Left cardiac atrium (tissue), 4 donors: ENCODE results near the gene SLC22A4. TPM values are rescaled to one million over a fixed set of nuclear protein-coding genes. Genes with fewer than 3 reads are reported as not detected.

Experiments used
- ATAC-seq, 2 donors: fragments of 200-7000 bp; cut with Tn5 transposase; one replicate each; pipeline ENCODE4 v1.9.1; 2020; ENCODE audit warnings: mild to moderate bottlenecking in 2 of 2, moderate library complexity in 2 of 2
- DNase-seq: peaks from one replicate; pipeline ENCODE4 v3.0.0-alpha.2; 2020
- intact Hi-C, 2 donors: fragments of 100-400 bp; cut with DNase I; formaldehyde crosslinking; loops; one replicate each; pipeline versions ENCODE4 v1.14.1 to v1.15.1; 2022 to 2023
- long read RNA-seq: library from polyadenylated mRNA; unstranded; transcript quantifications from one replicate; pipeline ENCODE4 v2.0.0, GENCODE V29; 2021
- total RNA-seq, 2 donors: library from RNA; stranded (reverse); fragmentation: NEBNext Ultra II Directional; extraction: Animal tissue kit (Norgen Biotek cat#: 25700); gene quantifications; one replicate each; pipeline ENCODE4 v1.2.1, GENCODE V29; 2021
- donor health status: DM: no; HTN: yes; CAD: no.
- donor health status: DM: no; HTN: yes; CAD: no; lungs with severe emphysema.
- donor health status: DM: yes; HTN: yes; CAD: no.
- donor health status: Dilated cardiomyopathy.

Gene SLC22A4
- 1 to 10 TPM; 2.2 to 3.3 TPM for total RNA-seq
- long read RNA-seq, partial matches to known transcripts: 0 of 2 reads
- long read RNA-seq, other reads (novel, unspliced or antisense): 1 of 2 reads

GRCh38 chr5:132293992-132294727, at the start of gene SLC22A4:
TSS of gene SLC22A4 (plus strand) at chr5:132294394. CDS start at chr5:132294617, 223 bp downstream.
- intact Hi-C loops: loop anchor here (2.0 to 10.0 kb wide), 2 partner anchors 69 to 81 kb away; no protein-coding TSS in a partner anchor
- peak; percentile 83 to 91 for ATAC-seq
- peak; percentile 95 for DNase-seq

DNA sequence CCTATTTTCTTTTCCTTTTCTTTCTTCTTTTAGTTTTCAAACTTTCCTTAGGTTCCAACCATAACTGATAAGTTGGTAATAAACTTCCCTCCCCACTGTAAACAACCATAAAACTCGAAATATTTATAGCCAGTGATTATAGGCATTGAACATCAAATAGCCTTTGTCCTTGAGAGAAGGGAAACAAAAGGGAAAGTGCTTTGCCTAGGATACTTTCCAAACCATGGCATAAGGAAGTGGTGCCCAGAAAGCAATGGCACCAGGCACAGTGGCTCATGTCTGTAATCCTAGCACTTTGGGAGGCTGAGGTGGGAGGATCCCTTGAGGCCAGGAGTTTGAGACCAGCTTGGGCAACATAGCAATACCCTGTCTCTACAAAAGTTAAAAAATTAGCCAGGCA, 48.6 kb upstream of the SLC22A4 start:
- DNase-seq (no peak), ATAC-seq (no peak)
- intact Hi-C loops: no loop called here

DNA sequence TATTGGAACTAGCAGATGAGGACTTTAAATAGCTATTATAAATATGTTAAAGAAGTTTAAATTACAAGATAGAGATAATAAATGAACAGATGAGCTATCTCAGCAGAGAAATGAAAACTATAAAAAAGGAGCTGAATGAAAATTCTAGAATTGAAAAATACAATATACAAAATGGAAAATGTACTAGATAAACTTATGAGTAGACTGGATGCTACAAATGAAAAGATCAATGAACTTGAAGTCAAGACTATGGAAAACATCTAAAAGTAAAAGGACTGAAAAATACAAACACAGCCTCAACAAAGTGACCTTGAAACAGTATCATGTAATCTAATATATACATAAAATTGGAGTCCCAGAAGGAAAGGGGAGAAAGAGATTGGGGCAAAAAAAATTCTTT, 47.4 kb upstream of the SLC22A4 start:
- intact Hi-C loops: no loop called here
- ATAC-seq (no peak), DNase-seq (no peak)

DNA sequence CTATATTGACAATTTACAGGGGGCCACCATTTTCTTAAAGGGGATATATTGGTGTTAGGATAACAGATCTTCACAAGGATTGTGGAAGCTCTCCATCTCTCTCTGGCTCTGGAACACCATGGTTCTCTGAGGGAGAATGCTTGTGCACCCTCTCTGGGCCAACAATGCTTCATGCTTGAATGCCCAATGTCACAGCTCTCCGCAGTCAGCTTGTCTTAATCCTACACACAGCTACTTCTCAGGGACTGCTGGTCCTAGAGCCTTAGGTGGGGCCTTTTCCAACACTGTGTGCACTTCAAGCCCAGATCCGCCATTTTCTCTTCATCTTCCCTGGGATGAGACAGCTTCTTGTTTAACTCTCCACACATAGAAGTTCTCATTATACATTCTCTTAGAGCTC, 43.6 kb upstream of the SLC22A4 start:
- ATAC-seq: no peak
- intact Hi-C loops: no loop called here

GRCh38 chr5:132251220-132251725, 42.9 kb upstream of the SLC22A4 start:
- peak in 1 of 2 donors; percentile 8 for ATAC-seq

More for the DNA sequence above, 43.6 kb upstream of the SLC22A4 start:
- no peak for DNase-seq

DNA sequence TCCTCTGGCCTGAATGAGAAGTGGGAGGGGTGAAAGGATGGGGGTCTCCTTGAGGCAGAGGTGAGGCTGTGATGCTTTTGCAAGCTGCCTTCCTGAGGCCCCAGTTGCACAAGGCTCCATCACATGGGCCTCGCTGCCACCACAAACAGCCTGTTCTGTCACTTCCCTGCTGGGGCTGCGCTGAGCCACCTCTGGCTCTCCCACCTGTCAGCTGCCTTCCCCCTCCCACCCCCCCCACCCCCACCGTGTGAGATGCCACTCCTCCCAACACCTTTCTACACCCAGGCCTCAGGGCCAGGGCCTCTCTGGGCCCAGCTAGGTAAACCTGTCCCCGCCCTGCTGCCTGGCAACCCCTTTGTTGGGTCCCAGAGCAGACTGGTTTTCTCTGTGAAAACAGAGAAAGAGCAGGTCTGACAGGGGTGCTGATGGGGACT, 41.2 kb upstream of the SLC22A4 start:
- intact Hi-C loops: no loop called here
- DNase-seq: no peak
- ATAC-seq: no peak

More at GRCh38 chr5:132251220-132251725, 42.9 kb upstream of the SLC22A4 start:
- intact Hi-C loops: no loop called here
- DNase-seq: no peak

DNA sequence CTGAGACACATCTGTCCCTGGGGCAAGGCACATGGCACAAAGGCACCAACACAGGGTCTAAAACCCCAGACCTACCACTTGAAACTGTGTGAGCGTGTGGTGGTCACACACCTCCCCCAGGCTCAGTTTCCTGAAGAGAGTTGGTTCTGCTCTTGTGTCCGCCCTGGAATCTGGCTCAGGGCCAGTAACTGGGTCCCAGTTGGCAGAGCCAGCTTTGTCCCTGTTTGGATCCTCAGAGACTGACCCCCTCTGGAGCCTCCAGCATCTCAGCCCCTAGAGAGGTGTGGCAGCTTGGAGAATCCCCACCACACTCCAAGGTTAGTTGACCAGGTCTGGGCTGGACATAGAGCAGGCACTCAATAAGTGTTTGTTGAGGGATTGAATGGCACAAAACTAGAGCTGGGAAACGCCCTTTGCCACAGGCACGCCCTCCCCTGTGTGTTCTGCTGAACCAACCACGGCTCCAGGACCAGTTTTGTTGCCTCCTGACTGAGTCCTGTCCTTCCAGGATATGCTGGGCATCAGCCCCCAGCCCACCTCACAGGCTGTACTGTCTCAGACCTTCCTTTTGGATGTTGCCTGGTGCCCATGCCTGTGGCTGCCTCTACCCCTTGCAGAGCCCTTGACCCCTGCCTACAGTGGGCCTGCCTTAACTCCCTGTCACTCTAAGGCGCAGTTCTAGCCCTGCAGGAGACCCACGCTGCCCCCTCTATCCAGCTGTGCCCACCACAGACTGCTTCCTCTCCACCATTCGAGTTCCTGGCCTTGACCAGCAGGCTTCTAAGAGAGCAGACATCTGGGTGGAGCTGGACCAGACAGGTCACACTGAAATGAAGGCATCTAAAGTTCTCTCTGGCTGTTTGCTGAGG, 40.5 kb upstream of the SLC22A4 start:
- no peak for ATAC-seq
- no peak for DNase-seq
- intact Hi-C loops: no loop called here

GRCh38 chr5:132254321-132254977, 39.7 kb upstream of the SLC22A4 start:
- peak; percentile 56 for DNase-seq
- intact Hi-C loops: no loop called here
- peak; percentile 6 to 39 for ATAC-seq

GRCh38 chr5:132256086-132256782, 38.0 kb upstream of the SLC22A4 start:
- intact Hi-C loops: no loop called here
- no peak for ATAC-seq
- DNase-seq: no peak

DNA sequence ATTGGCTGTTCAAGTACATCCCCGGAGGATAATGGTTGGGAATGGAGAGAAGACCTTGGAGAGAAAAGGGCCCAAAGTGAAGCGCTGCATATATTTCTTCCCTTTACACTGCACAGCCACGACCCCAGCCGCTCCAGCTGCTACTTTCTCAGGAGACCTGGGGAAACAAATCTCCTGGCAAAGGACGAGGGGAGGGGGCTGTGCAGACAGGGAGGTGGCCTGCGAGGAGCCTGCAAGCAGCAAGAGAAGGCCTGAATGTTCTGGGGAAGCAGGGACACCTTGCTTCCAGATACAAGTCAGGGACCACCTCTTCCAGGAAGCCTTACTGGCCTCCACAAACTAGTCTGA, 37.4 kb upstream of the SLC22A4 start:
- intact Hi-C loops: no loop called here
- ATAC-seq: no peak
- no peak for DNase-seq

DNA sequence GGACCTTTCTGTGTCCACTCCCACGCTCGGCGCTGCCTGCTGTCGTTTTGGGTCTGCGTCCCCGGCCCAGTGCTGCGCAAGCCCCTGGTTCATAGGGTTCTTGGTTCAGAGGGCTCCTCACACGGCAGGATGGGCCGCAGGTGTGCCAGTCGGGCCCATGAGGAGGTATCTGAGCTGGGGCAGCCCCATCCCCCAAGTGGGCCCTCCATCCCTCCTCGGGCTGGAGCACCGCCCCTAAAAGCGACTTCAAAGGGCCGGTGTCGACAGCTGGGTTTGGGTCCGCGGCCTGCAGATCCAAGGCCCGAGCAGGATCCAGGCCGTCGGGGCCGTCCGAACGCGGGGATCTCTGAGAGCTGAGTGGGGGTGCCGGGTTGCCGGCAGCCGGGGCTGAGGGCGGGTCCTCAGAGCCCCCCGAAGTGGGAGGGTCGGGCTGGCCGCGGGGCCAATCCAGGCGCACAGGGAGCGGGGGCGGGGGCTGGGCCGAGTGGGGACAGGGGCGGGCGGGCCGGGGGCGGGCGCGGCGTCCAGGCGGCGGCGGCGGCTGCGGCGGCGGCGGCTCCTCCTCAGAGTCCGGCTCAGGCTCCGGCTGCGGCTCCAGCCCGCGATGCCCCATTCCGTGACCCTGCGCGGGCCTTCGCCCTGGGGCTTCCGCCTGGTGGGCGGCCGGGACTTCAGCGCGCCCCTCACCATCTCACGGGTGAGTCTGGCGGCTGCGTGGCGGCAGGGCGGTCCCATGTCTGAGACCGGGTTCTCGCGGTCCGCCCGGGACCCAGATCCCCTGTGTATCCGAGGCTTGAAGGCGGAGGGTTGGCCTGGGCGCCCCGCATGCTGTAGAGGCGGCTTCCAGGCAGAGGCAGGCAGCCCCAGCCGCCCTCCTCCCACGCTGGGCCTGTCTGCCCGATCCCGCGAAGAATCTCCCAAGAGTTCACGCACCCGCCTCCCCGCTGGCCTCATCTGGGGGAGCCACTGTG, 36.8 kb upstream of the SLC22A4 start, which contains the start of gene PDLIM4:
PDLIM4 (plus strand) TSS at position 566 of the 971 bp plus-strand sequence; CDS start at position 605, 39 bp downstream.
- intact Hi-C loops: no loop called here
- DNase-seq: peak; percentile 61
- peak; percentile 38 to 44 for ATAC-seq

DNA sequence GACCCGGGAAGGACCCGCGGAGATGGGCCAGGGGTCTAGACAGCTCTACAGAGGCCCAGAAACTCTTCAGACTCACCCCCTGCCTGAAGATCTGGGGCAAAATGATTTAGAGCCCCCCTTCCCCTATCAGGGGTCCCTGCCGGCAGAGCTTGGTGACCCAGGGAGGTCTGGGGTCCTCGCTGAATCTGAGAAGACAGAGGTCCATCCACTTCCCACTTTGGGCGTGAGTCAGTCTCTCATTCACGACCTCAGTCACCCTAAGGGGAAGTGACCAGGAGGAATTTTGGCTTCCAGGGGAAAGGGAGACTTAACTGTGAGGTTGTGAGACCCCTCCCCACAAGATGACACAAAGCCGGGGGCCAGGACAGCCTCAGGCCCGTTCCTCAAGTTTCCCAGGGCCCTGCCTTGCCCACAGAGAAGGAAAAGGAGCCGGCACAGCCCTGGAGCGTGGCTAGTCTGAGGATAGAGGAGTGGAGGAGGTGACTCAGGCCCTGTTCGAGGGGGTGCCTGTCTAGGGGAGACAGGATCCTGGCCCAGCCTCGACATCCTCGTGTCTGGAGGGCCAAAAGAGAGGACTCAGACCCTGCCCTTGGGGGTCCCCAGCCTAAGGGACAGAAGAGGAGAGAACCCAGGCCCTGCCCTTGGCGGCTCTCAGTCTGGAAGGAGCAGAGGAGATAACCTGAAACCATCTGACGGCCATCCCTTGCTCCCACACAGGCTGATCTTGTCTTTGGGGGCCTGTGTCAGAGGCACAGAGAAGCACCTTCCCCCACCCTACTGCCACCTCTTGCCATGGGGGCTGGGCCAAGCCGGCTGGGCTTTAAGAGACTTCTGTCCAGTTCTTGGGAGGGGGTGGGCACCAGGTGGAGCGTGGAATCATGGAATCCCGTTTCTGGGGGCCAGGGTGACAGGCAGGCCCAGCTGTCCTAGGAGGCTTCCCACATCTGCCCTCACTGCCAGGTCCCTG, 35.8 kb upstream of the SLC22A4 start:
- DNase-seq: peak; percentile 44
- intact Hi-C loops: no loop called here
- peak; percentile 35 to 68 for ATAC-seq

DNA sequence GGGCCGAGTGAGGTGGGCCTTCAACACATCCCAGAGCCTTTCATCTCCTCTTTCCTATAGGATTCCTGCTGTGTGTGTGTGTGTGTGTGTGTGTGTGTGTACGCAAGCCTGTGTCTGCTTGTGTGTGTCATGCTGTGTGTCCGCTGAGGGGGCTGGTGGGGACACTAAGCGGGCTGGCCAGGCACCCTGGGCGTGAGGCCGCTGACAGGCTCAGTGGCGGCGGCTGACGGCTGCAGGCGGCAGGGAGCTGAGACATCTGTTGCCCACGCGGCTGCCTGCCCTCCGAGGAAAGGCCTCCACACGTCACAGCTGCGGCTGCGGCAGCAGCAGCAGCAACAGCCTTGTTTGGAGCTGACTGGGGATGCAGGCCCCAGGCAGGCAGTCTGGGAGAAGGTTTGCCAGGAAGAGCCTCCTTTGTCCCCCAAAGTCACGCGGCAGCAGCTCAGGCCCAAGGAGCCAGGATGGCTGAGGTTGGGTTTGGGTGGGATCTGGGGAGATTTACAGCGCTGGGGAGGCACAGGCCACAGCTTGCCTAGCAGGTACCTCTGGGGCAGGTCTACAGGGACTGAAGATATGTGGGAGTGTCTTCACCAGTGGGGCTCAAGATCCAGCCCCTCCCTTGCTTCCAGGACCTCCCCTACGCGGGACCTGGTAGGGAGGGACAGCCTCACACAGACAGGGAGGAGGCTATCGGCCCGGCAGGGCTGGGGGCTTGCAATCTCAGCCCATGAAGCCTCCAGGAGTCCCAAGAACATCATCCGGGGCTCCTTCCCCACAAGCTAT, 34.9 kb upstream of the SLC22A4 start:
- DNase-seq: peak; percentile 87
- intact Hi-C loops: no loop called here
- peak; percentile 65 to 82 for ATAC-seq

DNA sequence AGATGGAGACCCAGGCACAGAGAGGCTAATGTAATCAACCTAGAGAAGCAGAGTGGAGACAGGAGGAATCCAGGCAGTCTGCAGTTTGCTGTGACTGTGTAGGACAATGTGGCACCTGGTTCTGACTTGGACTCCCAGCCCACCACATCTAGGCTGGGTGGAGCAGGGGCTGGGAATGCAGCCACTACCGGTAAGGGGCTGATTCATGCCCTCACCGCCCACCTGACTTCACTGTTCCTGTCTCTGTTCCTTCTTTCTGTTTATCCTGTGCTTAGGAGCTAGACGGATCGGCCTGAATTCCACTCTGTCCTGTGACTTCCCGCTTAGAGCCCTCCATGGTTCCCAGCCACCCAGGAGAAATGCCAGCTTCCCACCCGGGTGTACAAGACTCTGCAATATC, 34.1 kb upstream of the SLC22A4 start:
- DNase-seq: no peak

More for the DNA sequence above, 34.1 kb upstream of the SLC22A4 start:
- intact Hi-C loops: loop anchor here in 1 of 2 donors (5.0 kb wide), 1 partner anchor 33 kb away; the partner anchor contains the start of gene P4HA2
- ATAC-seq: no peak
